GM18526 (cell line): ENCODE measurements around the gene CCDC69.
A peak's percentile ranks its signal among the peaks of the same experiment; 100 is the strongest.

ENCODE experiments used
- POLR2A ChIP-seq: IDR thresholded peaks from 3 replicates; pipeline ENCODE4 v1.6.1; 2011; ENCODE audit not compliant: insufficient read length; ENCODE audit errors: extremely low read depth

Gene CCDC69

GRCh38 chr5:151223447-151224264 lies at the start of gene CCDC69:
Gene CCDC69, minus strand, starts transcription at chr5:151224092. Its CDS starts 122 bp downstream, at chr5:151223970.
- peak; percentile 85 for TF ChIP-seq POLR2A

- TF ChIP-seq POLR2A, result no peak
Observed at GRCh38 chr5:151271336-151271735, 47.4 kb upstream of the CCDC69 start.

- TF ChIP-seq POLR2A, result no peak
Observed at GRCh38 chr5:151270599-151270998, 46.7 kb upstream of the CCDC69 start.

- no peak for TF ChIP-seq POLR2A
Observed at GRCh38 chr5:151267491-151268260, 43.8 kb upstream of the CCDC69 start.

GRCh38 chr5:151264113-151264512 lies 40.2 kb upstream of the CCDC69 start:
- TF ChIP-seq POLR2A, result no peak

- TF ChIP-seq POLR2A, result no peak
Observed at GRCh38 chr5:151262532-151262931, 38.6 kb upstream of the CCDC69 start.

- no peak for TF ChIP-seq POLR2A
Observed at GRCh38 chr5:151259931-151260330, 36.0 kb upstream of the CCDC69 start.

- no peak for TF ChIP-seq POLR2A
Observed at GRCh38 chr5:151258816-151259215, 34.9 kb upstream of the CCDC69 start.

GRCh38 chr5:151258201-151258611 lies 34.3 kb upstream of the CCDC69 start:
- TF ChIP-seq POLR2A, result no peak

GRCh38 chr5:151257731-151258181 lies 33.9 kb upstream of the CCDC69 start:
- peak; percentile 23 for TF ChIP-seq POLR2A

GRCh38 chr5:151255621-151256286 lies 31.9 kb upstream of the CCDC69 start:
- TF ChIP-seq POLR2A, result no peak

- TF ChIP-seq POLR2A, result no peak
Observed at GRCh38 chr5:151254556-151254955, 30.7 kb upstream of the CCDC69 start.

- TF ChIP-seq POLR2A, result no peak
Observed at GRCh38 chr5:151253605-151253950, 29.7 kb upstream of the CCDC69 start.

GRCh38 chr5:151252762-151253604 lies 29.1 kb upstream of the CCDC69 start, which contains the start of gene GM2A:
Gene GM2A, plus strand, starts transcription at chr5:151253185. Its CDS starts 32 bp downstream, at chr5:151253217.
- TF ChIP-seq POLR2A, result peak; percentile 97

- TF ChIP-seq POLR2A, result no peak
Observed at GRCh38 chr5:151251621-151252020, 27.7 kb upstream of the CCDC69 start.
